Measurements from ENCODE around the gene MYO16.

- TF ChIP-seq CTCF (IDR thresholded peaks at IDR 0.05) (no peak), POLR2A (IDR thresholded peaks at IDR 0.05) (no peak)
Measured at GRCh38 chr13:108777421-108778420, 148.3 kb downstream of the MYO16 start.
